Aorta (tissue), 5 donors: ENCODE data around the gene SHB. TPM values are rescaled to one million over a fixed set of nuclear protein-coding genes. Genes with fewer than 3 reads are reported as not detected.
A peak's percentile ranks its signal among the peaks of the same experiment; 100 is the strongest.

Experiments
- ATAC-seq: fragments of 200-7000 bp; cut with Tn5 transposase; one replicate; pipeline ENCODE4 v1.9.1; 2022; ENCODE audit warnings: moderate library complexity; ENCODE audit not compliant: low FRiP score
- DNase-seq, 2 donors: peaks; one replicate each; pipeline ENCODE4 v3.0.0-alpha.2; 2020
- H3K27ac ChIP-seq, 2 donors: one replicate each; pipeline ENCODE4 v1.5.1; 2013; ENCODE audit warnings: low read length in 2 of 2, mild to moderate bottlenecking in 2 of 2, moderate library complexity in 2 of 2, control low read depth in 1 of 2, inconsistent platforms in 1 of 2, low read depth in 1 of 2
- H3K27me3 ChIP-seq, 2 donors: one replicate each; pipeline ENCODE4 v1.6.1; 2013; ENCODE audit warnings: control low read depth in 1 of 2, low read length in 1 of 2, mild to moderate bottlenecking in 1 of 2, moderate library complexity in 1 of 2; ENCODE audit not compliant: insufficient read depth in 2 of 2, control insufficient read depth in 1 of 2
- H3K36me3 ChIP-seq, 2 donors: one replicate each; pipeline ENCODE4 v1.6.1; 2013; ENCODE audit warnings: control low read depth in 1 of 2, low read length in 1 of 2, mild to moderate bottlenecking in 1 of 2; ENCODE audit not compliant: insufficient read depth in 2 of 2, control insufficient read depth in 1 of 2
- H3K4me1 ChIP-seq, 2 donors: one replicate each; pipeline ENCODE4 v1.6.1; 2013; ENCODE audit warnings: low read length in 2 of 2, control low read depth in 1 of 2, mild to moderate bottlenecking in 1 of 2, moderate library complexity in 1 of 2; ENCODE audit not compliant: insufficient read depth in 2 of 2, control insufficient read depth in 1 of 2
- H3K4me3 ChIP-seq, 2 donors: one replicate each; pipeline ENCODE4 v1.5.1; 2013; ENCODE audit warnings: low read length in 2 of 2, control low read depth in 1 of 2, mild to moderate bottlenecking in 1 of 2
- H3K9me3 ChIP-seq: one replicate; pipeline ENCODE4 v1.6.1; 2013; ENCODE audit warnings: mild to moderate bottlenecking, low read length; ENCODE audit not compliant: control insufficient read depth
- WGBS, 2 donors: extraction: QIAGEN DNeasy Blood & Tissue Kit; methylation state at CpG; one replicate each; pipeline ENCODE4 v1.1.7; 2013; 5-methylcytosine and 5-hydroxymethylcytosine counted together
- intact Hi-C, 2 donors: fragments of 100-400 bp; cut with DNase I; formaldehyde crosslinking; loops; one replicate each; pipeline versions ENCODE4 v1.14.2 to v1.15.0; 2022
- polyA plus RNA-seq, 2 donors: library from polyadenylated mRNA; stranded (reverse); fragments of 200-250 nt; gene quantifications; one replicate each; pipeline ENCODE4 v1.2.3, GENCODE V29; 2013
- total RNA-seq, 2 donors: library from RNA; stranded (reverse); fragmentation: NEBNext Ultra II Directional; extraction: Animal tissue kit (Norgen Biotek cat#: 25700); gene quantifications; one replicate each; pipeline ENCODE4 v1.2.1, GENCODE V29; 2021
- donor health status: healthy with polysubstance abuse.
- donor health status: Bipolar disorder and iron deficiency.
- donor health status: DM: no; HTN: no; CAD: no.
- donor health status: DM: no; HTN: no; CAD: no.
- donor health status: DM: yes; HTN: yes; CAD: no.

Gene SHB
- total and polyA plus RNA-seq, 4 donors: 3.5 to 29.3 (median 17.2) TPM

DNA sequence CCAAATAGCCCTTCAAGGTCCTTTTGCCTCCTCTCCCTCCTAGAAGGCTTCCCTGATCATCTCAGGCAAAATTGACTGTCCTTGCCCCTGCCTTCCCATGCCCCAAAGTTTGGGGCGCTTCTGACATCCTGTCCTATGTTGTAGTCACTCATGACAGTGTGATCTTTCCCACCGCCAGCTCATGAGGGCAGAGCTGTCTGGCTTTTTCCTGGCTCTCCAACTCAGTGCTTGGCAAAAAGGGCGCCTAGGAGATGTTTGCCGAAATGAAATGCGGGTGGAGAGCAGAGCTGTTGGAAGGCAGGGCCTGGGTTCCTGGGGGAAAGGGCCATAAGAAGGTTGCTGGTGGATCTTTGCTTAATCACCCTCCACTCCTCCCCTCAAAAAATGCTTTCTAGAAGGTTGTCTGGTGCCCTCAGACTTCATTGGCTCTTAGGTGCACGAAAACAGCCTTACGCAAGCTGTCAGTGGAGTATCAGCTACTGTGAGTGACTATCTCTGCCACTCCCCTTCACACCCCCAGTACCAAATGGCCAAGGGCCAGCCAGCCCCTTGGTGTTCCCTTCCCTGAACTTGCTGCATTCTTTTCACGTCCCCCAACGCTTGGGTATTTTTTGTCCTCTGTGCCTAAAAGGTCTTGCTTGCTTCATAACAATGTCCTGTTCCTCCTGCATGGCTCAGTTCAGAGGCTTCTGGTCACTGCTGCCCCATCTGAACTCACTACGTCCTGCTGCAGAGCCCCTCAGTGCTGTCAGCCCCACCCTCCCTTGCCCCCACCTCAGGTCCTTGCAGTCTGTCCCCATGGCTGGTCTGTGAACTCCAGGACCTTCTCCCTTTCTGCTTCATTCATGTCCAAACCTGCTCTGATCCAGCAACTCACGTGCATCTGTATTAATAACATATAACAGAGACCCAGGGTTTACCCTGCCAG lies 162.5 kb downstream of the SHB start:
- H3K27me3 ChIP-seq: no peaks in the 10 kb centered on the region
- WGBS, 2 donors: 81 to 82% methylated on average over 11 of the region's 11 CpGs
- H3K36me3 ChIP-seq: no peaks in the 10 kb centered on the region
- ATAC-seq: no peak
- no peak overlapping the region for H3K27ac ChIP-seq
- intact Hi-C loops: loop anchor here (5.0 to 10.0 kb wide), 3 partner anchors 111 to 518 kb away; partner anchors contain the start of genes ALDH1B1 (in 1 of the 2) and IGFBPL1 (in 1 of the 2)
- peaks cover 0 to 3% of the 10 kb centered on the region in 2 donors for H3K4me1 ChIP-seq
- DNase-seq: no peak
- no peak overlapping the region for H3K4me3 ChIP-seq
- H3K9me3 ChIP-seq: no peaks in the 10 kb centered on the region

DNA sequence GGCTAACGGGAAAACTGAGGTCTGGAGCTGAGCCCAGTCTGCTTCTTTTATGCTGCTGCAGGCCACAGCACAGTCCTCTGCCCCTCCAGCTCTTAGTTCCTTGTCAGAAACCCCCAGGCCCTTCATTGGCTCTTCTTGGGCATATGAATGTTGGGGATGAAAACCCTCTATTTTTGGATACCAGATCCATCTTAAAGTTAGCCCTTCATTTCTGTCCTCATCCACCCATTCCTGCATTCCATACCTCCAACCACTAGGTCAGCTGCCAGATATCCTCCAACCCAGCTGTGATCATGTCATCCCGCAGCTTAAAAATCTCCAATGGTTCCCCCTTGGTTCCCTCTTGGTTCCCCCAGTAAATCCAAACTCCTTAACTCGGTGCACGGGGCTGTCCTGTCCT lies 163.3 kb downstream of the SHB start:
- Histone ChIP-seq H3K27ac (no peak overlapping the region), H3K9me3 (no peaks in the 10 kb centered on the region), H3K4me3 (no peak overlapping the region), H3K36me3 (no peaks in the 10 kb centered on the region), H3K27me3 (no peaks in the 10 kb centered on the region), H3K4me1 (peaks cover 0 to 3% of the 10 kb centered on the region in 2 donors)
- intact Hi-C loops: loop anchor here (2.0 to 10.0 kb wide), 4 partner anchors 112 to 521 kb away; partner anchors contain the start of genes ALDH1B1 (in 1 of the 2) and IGFBPL1 (in 1 of the 2)
- ATAC-seq (no peak), DNase-seq (no peak)
- 92 to 96% methylated on average over 4 of the region's 4 CpGs for WGBS, 2 donors

DNA sequence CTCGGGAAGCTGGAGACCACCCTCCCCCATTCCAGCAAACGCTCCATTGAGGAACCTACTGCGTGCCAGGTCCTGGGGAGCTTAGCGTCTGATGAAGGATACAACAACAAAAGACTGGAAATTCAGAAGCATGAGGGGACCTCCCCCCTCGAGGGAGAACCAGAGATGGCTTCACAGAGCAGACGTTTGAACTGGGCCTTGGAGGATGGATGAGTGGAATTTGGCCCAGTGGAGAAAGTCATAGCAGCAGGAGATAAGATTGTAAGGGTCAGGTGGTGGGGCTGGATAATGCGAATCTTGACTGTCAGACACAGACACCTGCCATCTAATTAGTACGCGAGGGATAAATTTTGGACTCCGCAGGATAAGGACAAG lies 163.9 kb downstream of the SHB start:
- DNase-seq (no peak), ATAC-seq (no peak)
- no peaks in the 10 kb centered on the region for H3K36me3 ChIP-seq
- H3K27me3 ChIP-seq: no peaks in the 10 kb centered on the region
- H3K4me3 ChIP-seq: no peak overlapping the region
- H3K27ac ChIP-seq: no peak overlapping the region
- H3K4me1 ChIP-seq: peaks cover 0 to 3% of the 10 kb centered on the region in 2 donors
- 60 to 64% methylated on average over 10 of the region's 10 CpGs for WGBS, 2 donors
- H3K9me3 ChIP-seq: no peaks in the 10 kb centered on the region
- intact Hi-C loops: loop anchor here (2.0 to 10.0 kb wide), 4 partner anchors 112 to 522 kb away; partner anchors contain the start of genes ALDH1B1 (in 1 of the 2) and IGFBPL1 (in 1 of the 2)

- DNase-seq (no peak), ATAC-seq (peak; percentile 44)
- no peaks in the 10 kb centered on the region for H3K36me3 ChIP-seq
- no peaks in the 10 kb centered on the region for H3K27me3 ChIP-seq
- H3K9me3 ChIP-seq: no peaks in the 10 kb centered on the region
- intact Hi-C loops: loop anchor here (2.0 to 10.0 kb wide), 4 partner anchors 113 to 522 kb away; partner anchors contain the start of genes ALDH1B1 (in 1 of the 2) and IGFBPL1 (in 1 of the 2)
- peak overlapping the region in 1 of 2 donors; percentile 22 for H3K27ac ChIP-seq
- 11 to 19% methylated on average over 35 to 36 of the region's 36 CpGs for WGBS, 2 donors
- H3K4me3 ChIP-seq: peak overlapping the region; percentile 29 to 51
- H3K4me1 ChIP-seq: peaks cover 0 to 3% of the 10 kb centered on the region in 2 donors
These were observed 164.4 kb downstream of the SHB start for GRCh38 chr9:37904445-37905130.

DNA sequence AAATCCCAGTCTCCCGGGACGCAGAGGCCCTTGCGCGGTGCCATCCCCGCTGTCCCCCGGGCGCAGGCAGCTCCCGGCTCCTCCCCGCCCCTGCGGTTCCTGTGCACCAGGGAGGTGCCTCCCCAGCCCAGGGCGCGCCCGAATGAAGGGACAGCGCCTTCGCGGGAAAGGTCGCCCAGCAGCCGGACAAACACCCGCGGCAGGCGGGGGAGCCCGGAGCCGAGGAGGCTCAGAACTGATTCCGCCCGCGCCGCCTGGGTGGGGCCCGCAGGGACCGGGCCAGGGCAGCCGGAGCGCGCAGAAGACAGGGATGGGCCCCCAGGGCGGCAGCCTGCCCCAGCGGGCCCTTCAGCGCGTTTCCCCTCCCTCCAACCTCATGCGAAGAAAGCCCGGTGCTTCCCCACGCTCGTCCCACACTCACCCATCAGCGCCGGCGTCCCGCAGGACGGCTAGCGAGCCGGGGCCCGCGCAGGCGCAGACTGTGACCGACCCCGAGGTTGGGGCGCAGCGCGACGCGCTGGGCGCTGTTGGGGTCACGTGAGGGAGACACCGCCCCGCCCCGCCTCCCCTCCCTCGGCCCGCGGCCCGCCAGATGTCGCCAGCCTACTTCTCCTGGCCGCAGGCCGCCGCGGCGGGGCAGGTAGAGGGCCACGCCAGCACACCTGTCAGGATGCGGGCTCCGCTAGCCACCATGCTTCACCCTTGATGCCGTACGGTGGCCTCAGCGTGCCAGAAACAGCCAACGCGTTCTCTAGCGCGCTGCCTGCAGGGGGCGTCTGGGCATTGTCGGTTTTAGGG lies 165.2 kb downstream of the SHB start, which contains the start of gene SLC25A51:
Gene SLC25A51, minus strand, starts transcription at position 481 of the 798 bp plus-strand sequence. CDS start 15,577 bp downstream, outside the sequence.
- Histone ChIP-seq H3K27ac (peak within 1 kb of the TSS in 1 of 2 donors; percentile 26), H3K4me3 (peak within 1 kb of the TSS; percentile 51 to 81), H3K27me3 (no peaks in the 10 kb centered on the region), H3K36me3 (no peaks in the 10 kb centered on the region), H3K9me3 (no peaks in the 10 kb centered on the region), H3K4me1 (peaks cover 0 to 3% of the 10 kb centered on the region in 2 donors)
- intact Hi-C loops: loop anchor here (2.0 to 10.0 kb wide), 3 partner anchors 491 to 523 kb away; partner anchors contain the start of genes ALDH1B1 (in 1 of the 2) and IGFBPL1 (in 1 of the 2)
- peak; percentile 97 for ATAC-seq
- WGBS, 2 donors: 0% methylated on average over 45 to 84 of the region's 84 CpGs
- peak; percentile 95 to 99 for DNase-seq

DNA sequence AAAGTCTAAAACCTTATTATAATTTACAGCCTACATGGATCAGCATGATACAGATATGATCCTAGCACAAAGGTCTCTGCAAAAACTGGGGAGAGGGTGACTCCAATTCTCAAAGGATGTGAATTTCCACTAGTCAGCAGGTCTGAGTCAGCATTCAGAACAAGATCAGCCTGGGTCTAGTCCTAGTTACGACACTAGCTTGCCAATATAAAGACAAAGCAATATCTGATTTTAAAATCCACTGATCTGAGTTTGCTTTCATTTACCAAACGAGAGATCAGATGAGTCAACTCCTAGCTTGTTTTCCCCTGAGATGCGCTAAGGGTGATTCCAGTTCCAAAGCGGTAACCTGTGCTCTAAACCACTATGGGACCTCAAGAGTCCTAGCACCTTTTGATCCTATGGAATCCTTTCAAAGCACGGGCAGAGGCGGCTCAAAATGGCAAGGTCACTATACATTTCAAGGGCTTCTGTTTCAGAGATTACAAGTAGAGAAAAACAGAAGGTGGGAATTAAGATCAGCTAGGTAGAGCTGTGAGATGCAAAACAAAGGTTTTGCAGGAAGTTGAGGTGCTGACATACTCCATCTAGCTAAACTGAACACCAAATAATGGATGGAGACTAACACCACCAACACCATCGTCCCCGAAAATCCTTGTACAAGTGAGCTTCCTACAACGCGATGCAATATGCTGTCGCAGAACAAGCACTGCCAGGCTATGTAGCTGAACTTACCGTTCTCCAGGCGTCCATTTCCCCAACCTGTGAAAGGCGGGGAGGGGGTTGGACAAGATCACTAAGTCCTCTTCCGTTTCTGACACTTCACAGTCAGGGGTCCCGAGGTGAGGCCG lies 166.0 kb downstream of the SHB start:
- Histone ChIP-seq H3K4me1 (peaks cover 0 to 3% of the 10 kb centered on the region in 2 donors), H3K27ac (no peak overlapping the region), H3K36me3 (no peaks in the 10 kb centered on the region), H3K27me3 (no peaks in the 10 kb centered on the region), H3K4me3 (peak overlapping the region; percentile 51 to 81), H3K9me3 (no peaks in the 10 kb centered on the region)
- whole genome bisulfite sequencing, 2 donors: 5% methylated on average over 17 of the region's 17 CpGs
- ATAC-seq (no peak), DNase-seq (no peak)
- intact Hi-C loops: loop anchor here (10.0 kb wide), 2 partner anchors 492 to 522 kb away; partner anchors contain the start of genes ALDH1B1 (in 1 of the 2) and IGFBPL1 (in 1 of the 2)

- Histone ChIP-seq H3K27ac (no peak overlapping the region), H3K4me1 (peaks cover 0 to 3% of the 10 kb centered on the region in 2 donors), H3K36me3 (no peaks in the 10 kb centered on the region), H3K27me3 (no peaks in the 10 kb centered on the region), H3K4me3 (no peak overlapping the region), H3K9me3 (no peaks in the 10 kb centered on the region)
- DNase-seq: no peak
- intact Hi-C loops: loop anchor here (10.0 kb wide), 2 partner anchors 493 to 523 kb away; partner anchors contain the start of genes ALDH1B1 (in 1 of the 2) and IGFBPL1 (in 1 of the 2)
- no peak for ATAC-seq
These were observed 166.9 kb downstream of the SHB start for GRCh38 chr9:37902131-37902530.
